Natural killer cell (primary cell): ENCODE data around the gene HTR2B. TPM values are rescaled to one million over a fixed set of nuclear protein-coding genes. Genes with fewer than 3 reads are reported as not detected.
"Not testable (repeated sequence)": the region's sequence is repeated elsewhere in the genome, so short reads cannot be mapped to it uniquely, and the experiment has no call there.

ENCODE experiments used
- ATAC-seq, 3 donors: fragments of 150-1000 bp in 2 of 3; fragments of 200-7000 bp in 1 of 3; cut with Tn5 transposase; 1 replicate in 1 of 3; 2 replicates in 2 of 3; pipeline ENCODE4 v1.10.0; 2021; ENCODE audit warnings: mild to moderate bottlenecking in 2 of 3, moderate library complexity in 2 of 3
- DNase-seq, 2 donors: peaks; one replicate each; pipeline versions ENCODE4 v3.0.0 to v3.0.0-alpha.2; 2013 to 2021; ENCODE audit warnings: mixed read lengths in 1 of 2
- H3K27ac ChIP-seq: one replicate; pipeline ENCODE4 v1.5.1; 2013; ENCODE audit warnings: mild to moderate bottlenecking, low read length
- H3K27me3 ChIP-seq: one replicate; pipeline ENCODE4 v1.6.1; 2013; ENCODE audit warnings: low read length; ENCODE audit not compliant: control insufficient read depth, insufficient read depth
- H3K36me3 ChIP-seq: one replicate; pipeline ENCODE4 v1.6.1; 2013; ENCODE audit warnings: low read length; ENCODE audit not compliant: control insufficient read depth, insufficient read depth
- H3K4me1 ChIP-seq: one replicate; pipeline ENCODE4 v1.6.1; 2013; ENCODE audit warnings: low read length; ENCODE audit not compliant: control insufficient read depth, insufficient read depth
- H3K4me3 ChIP-seq: one replicate; pipeline ENCODE4 v1.5.1; 2013; ENCODE audit warnings: low read length
- H3K9me3 ChIP-seq: one replicate; pipeline ENCODE4 v1.6.1; 2013; ENCODE audit warnings: low read length; ENCODE audit not compliant: control insufficient read depth, insufficient read depth
- H3K27ac Mint-ChIP-seq, 2 donors: one replicate each; pipeline ENCODE4 v1.8.0; 2022; ENCODE audit warnings: mild to moderate bottlenecking in 2 of 2, mixed read lengths in 2 of 2, moderate library complexity in 1 of 2
- H3K27me3 Mint-ChIP-seq, 2 donors: one replicate each; pipeline ENCODE4 v1.8.0; 2022; ENCODE audit warnings: low read depth in 2 of 2, mixed read lengths in 2 of 2
- H3K36me3 Mint-ChIP-seq: one replicate; pipeline ENCODE4 v1.8.0; 2022; ENCODE audit warnings: mixed read lengths
- H3K4me1 Mint-ChIP-seq, 2 donors: one replicate each; pipeline ENCODE4 v1.8.0; 2022; ENCODE audit warnings: mixed read lengths in 2 of 2
- H3K4me3 Mint-ChIP-seq: one replicate; pipeline ENCODE4 v1.8.0; 2022; ENCODE audit warnings: mild to moderate bottlenecking, moderate library complexity, mixed read lengths
- H3K9me3 Mint-ChIP-seq, 2 donors: one replicate each; pipeline ENCODE4 v1.8.0; 2022; ENCODE audit warnings: mixed read lengths in 2 of 2
- CTCF ChIP-seq: fragments of 200-600 bp; IDR thresholded peaks from one replicate; pipeline ENCODE4 v1.8.0; 2022; ENCODE audit warnings: antibody characterized with exemption
- WGBS: methylation state at CpG from one replicate; pipeline ENCODE4 v1.1.7; 2013; ENCODE audit warnings: missing lambda C conversion rate; ENCODE audit not compliant: insufficient coverage; 5-methylcytosine and 5-hydroxymethylcytosine counted together
- intact Hi-C: fragments of 100-400 bp; cut with micrococcal nuclease; formaldehyde crosslinking; loops from one replicate; pipeline ENCODE4 v1.14.2; 2022
- total RNA-seq, 4 donors: library from RNA; stranded (reverse); fragments of 120-200 nt in 1 of 4; gene quantifications; one replicate each; pipeline versions ENCODE4 v1.2.3 to v1.2.4, GENCODE V29; 2013 to 2022

HTR2B gene
- total RNA-seq, 3 donors from 2014 or later (not counting 1 experiment from before 2014, with no cell fraction given), result not detected

GRCh38 chr2:231068525-231069222 lies 56.2 kb downstream of the HTR2B start:
- no peak overlapping the region for H3K4me3 ChIP-seq
- peaks cover 76% of the 10 kb centered on the region for H3K36me3 ChIP-seq
- Mint-ChIP-seq H3K36me3 (peaks cover 18% of the 10 kb centered on the region), H3K4me3 (no peak overlapping the region), H3K27me3 (no peaks in the 10 kb centered on the region), H3K27ac (no peak overlapping the region), H3K9me3 (no peaks in the 10 kb centered on the region), H3K4me1 (no peaks in the 10 kb centered on the region)
- no peaks in the 10 kb centered on the region for H3K9me3 ChIP-seq
- ATAC-seq (peak in 1 of 3 donors; percentile 84), DNase-seq (no peak)
- intact Hi-C loops, result no loop called here
- no peak for TF ChIP-seq CTCF
- no peaks in the 10 kb centered on the region for H3K27me3 ChIP-seq
- WGBS, result 100% methylated on average over 4 of the region's 5 CpGs
- H3K4me1 ChIP-seq, result no peaks in the 10 kb centered on the region
- no peak overlapping the region for H3K27ac ChIP-seq

- H3K4me3 ChIP-seq, H3K9me3 Mint-ChIP-seq, H3K4me3 Mint-ChIP-seq, H3K4me1 ChIP-seq, H3K4me1 Mint-ChIP-seq, H3K27ac ChIP-seq, H3K27ac Mint-ChIP-seq, H3K27me3 Mint-ChIP-seq, H3K9me3 ChIP-seq, intact Hi-C loops, H3K27me3 ChIP-seq, ATAC-seq, DNase-seq: not testable (repeated sequence)
- peaks cover 25% of the 10 kb centered on the region for H3K36me3 Mint-ChIP-seq
- H3K36me3 ChIP-seq, result peaks cover 78% of the 10 kb centered on the region
- WGBS, result 92% methylated on average over 8 of the region's 8 CpGs
These were observed 57.3 kb downstream of the HTR2B start for GRCh38 chr2:231067531-231067930.

GRCh38 chr2:231065966-231066365 lies 58.9 kb downstream of the HTR2B start:
- DNase-seq, result no peak
- WGBS, result 85% methylated on average over 1 of the region's 1 CpG
- no peak overlapping the region for H3K27ac ChIP-seq

GRCh38 chr2:231063347-231063746 lies 61.5 kb downstream of the HTR2B start:
- no CpG with 5 or more reads among the region's 1 CpG for WGBS
- no peak overlapping the region for H3K27ac ChIP-seq
- Mint-ChIP-seq H3K27ac (no peak overlapping the region), H3K4me1 (peaks cover 20 to 22% of the 10 kb centered on the region in 2 donors), H3K9me3 (no peaks in the 10 kb centered on the region), H3K27me3 (no peaks in the 10 kb centered on the region), H3K4me3 (no peak overlapping the region), H3K36me3 (peaks cover 20% of the 10 kb centered on the region)
- no peaks in the 10 kb centered on the region for H3K27me3 ChIP-seq
- no peaks in the 10 kb centered on the region for H3K9me3 ChIP-seq
- ATAC-seq (no peak), DNase-seq (no peak)
- TF ChIP-seq CTCF, result no peak
- peaks cover 52% of the 10 kb centered on the region for H3K36me3 ChIP-seq
- intact Hi-C loops, result no loop called here
- H3K4me3 ChIP-seq, result no peak overlapping the region
- no peaks in the 10 kb centered on the region for H3K4me1 ChIP-seq

More at GRCh38 chr2:231065966-231066365, 58.9 kb downstream of the HTR2B start:
- H3K4me3 ChIP-seq, result no peak overlapping the region
- H3K9me3 Mint-ChIP-seq, result no peaks in the 10 kb centered on the region
- no peak overlapping the region for H3K4me3 Mint-ChIP-seq
- H3K36me3 ChIP-seq, result peaks cover 70% of the 10 kb centered on the region
- no peaks in the 10 kb centered on the region for H3K27me3 ChIP-seq
- H3K9me3 ChIP-seq, result no peaks in the 10 kb centered on the region
- no peaks in the 10 kb centered on the region for H3K4me1 Mint-ChIP-seq
- H3K4me1 ChIP-seq, result no peaks in the 10 kb centered on the region
- intact Hi-C loops, result no loop called here
- TF ChIP-seq CTCF, result no peak
- H3K36me3 Mint-ChIP-seq, result peaks cover 25% of the 10 kb centered on the region
- H3K27ac Mint-ChIP-seq, result no peak overlapping the region
- ATAC-seq, result no peak
- H3K27me3 Mint-ChIP-seq, result no peaks in the 10 kb centered on the region
